B cell (primary cell): Measurements from ENCODE around the gene ACVR1. TPM values are rescaled to one million over a fixed set of nuclear protein-coding genes. Genes with fewer than 3 reads are reported as not detected.

Experiments
- ATAC-seq: fragments of 200-7000 bp; cut with Tn5 transposase; one replicate; pipeline ENCODE4 v1.10.0; 2021; ENCODE audit warnings: low read depth, mild to moderate bottlenecking, moderate number of reproducible peaks, moderate library complexity
- CTCF ChIA-PET: fragments of 350-600 bp; sonication (Branson Sonifier 250); formaldehyde crosslinking; loops from one replicate; lab custom pipeline; 2021; ENCODE audit warnings: antibody characterized with exemption, inconsistent platforms; lab: Charles Lee
- POLR2A ChIA-PET: fragments of 350-600 bp; sonication (Branson Sonifier 250); formaldehyde crosslinking; loops from one replicate; lab custom pipeline; 2021; ENCODE audit warnings: antibody characterized with exemption; lab: Charles Lee
- DNase-seq: peaks from one replicate; pipeline ENCODE4 v3.0.0; 2013
- H2AFZ ChIP-seq: 2 replicates; pipeline ENCODE4 v1.6.1; 2012; ENCODE audit warnings: mild to moderate bottlenecking, low read depth, low read length; ENCODE audit not compliant: insufficient read depth, poor library complexity, severe bottlenecking
- H3K27ac ChIP-seq, 2 donors: 1 replicate in 1 of 2; 2 replicates in 1 of 2; pipeline ENCODE4 v1.5.1; 2012 to 2013; ENCODE audit warnings: low read length in 2 of 2, mild to moderate bottlenecking in 2 of 2, moderate library complexity in 1 of 2
- H3K27me3 ChIP-seq, 4 experiments: fragments of 200-600 bp in 1 of 4; sonication (generic) in 1 of 4; replicated peaks in 1 of 4; 1 replicate in 2 of 4; 2 replicates in 2 of 4; pipeline versions ENCODE4 v1.6.1 to v1.7.0; 2013 to 2016; ENCODE audit warnings: low read length in 3 of 4, mild to moderate bottlenecking in 2 of 4, mixed read lengths in 1 of 4, moderate library complexity in 1 of 4; ENCODE audit not compliant: insufficient read depth in 4 of 4, control insufficient read depth in 3 of 4; ENCODE audit errors: control extremely low read depth in 1 of 4
- H3K36me3 ChIP-seq, 2 experiments: replicated peaks in 1 of 2; 1 replicate in 1 of 2; 2 replicates in 1 of 2; pipeline versions ENCODE4 v1.6.1 to v1.7.1; 2013; ENCODE audit warnings: low read length in 1 of 2; ENCODE audit not compliant: insufficient read depth in 2 of 2, control insufficient read depth in 1 of 2; ENCODE audit errors: control extremely low read depth in 1 of 2, extremely low read depth in 1 of 2
- H3K4me1 ChIP-seq, 2 donors: fragments of 200-600 bp in 1 of 2; sonication (generic) in 1 of 2; 1 replicate in 1 of 2; 2 replicates in 1 of 2; pipeline versions ENCODE4 v1.5.1 to v1.6.1; 2013 to 2017; ENCODE audit warnings: low read length in 2 of 2; ENCODE audit not compliant: control insufficient read depth in 2 of 2, insufficient read depth in 2 of 2
- H3K4me2 ChIP-seq: replicated peaks from 2 replicates; pipeline ENCODE3; 2012; ENCODE audit warnings: mild to moderate bottlenecking, low read depth, low read length; ENCODE audit not compliant: poor library complexity, severe bottlenecking
- H3K4me3 ChIP-seq, 5 experiments: fragments of 200-600 bp in 1 of 5; sonication (generic) in 1 of 5; 1 replicate in 3 of 5; 2 replicates in 2 of 5; pipeline versions ENCODE4 v1.5.1 to v1.7.0; 2011 to 2016; ENCODE audit warnings: low read length in 4 of 5, mild to moderate bottlenecking in 4 of 5, low read depth in 2 of 5, control low read depth in 1 of 5, moderate library complexity in 1 of 5; ENCODE audit not compliant: insufficient read depth in 1 of 5; ENCODE audit errors: control extremely low read depth in 1 of 5, extremely low read depth in 1 of 5
- H3K79me2 ChIP-seq: fragments of 200-600 bp; sonication (generic); one replicate; pipeline ENCODE4 v1.6.0; 2016; ENCODE audit warnings: low read length; ENCODE audit not compliant: control insufficient read depth, insufficient read depth
- H3K9ac ChIP-seq: fragments of 200-600 bp; sonication (generic); 2 replicates; pipeline ENCODE4 v1.6.1; 2017; ENCODE audit warnings: mild to moderate bottlenecking, low read length, moderate library complexity
- H3K9me3 ChIP-seq, 3 donors: one replicate each; pipeline versions ENCODE4 v1.6.1 to v1.7.1; 2013; ENCODE audit warnings: low read length in 2 of 3; ENCODE audit not compliant: control insufficient read depth in 2 of 3, insufficient read depth in 1 of 3; ENCODE audit errors: control extremely low read depth in 1 of 3
- H4K20me1 ChIP-seq: 2 replicates; pipeline ENCODE4 v1.6.0; 2012; ENCODE audit warnings: mild to moderate bottlenecking, low read length; ENCODE audit not compliant: insufficient read depth, control insufficient read depth, poor library complexity, severe bottlenecking
- H3K27ac Mint-ChIP-seq: one replicate; pipeline ENCODE4 v1.8.0; 2021; ENCODE audit warnings: mixed read lengths
- H3K27me3 Mint-ChIP-seq: one replicate; pipeline ENCODE4 v1.8.0; 2021; ENCODE audit warnings: mixed read lengths
- H3K4me1 Mint-ChIP-seq: one replicate; pipeline ENCODE4 v1.8.0; 2021; ENCODE audit warnings: mixed read lengths
- H3K4me3 Mint-ChIP-seq: one replicate; pipeline ENCODE4 v1.8.0; 2021; ENCODE audit warnings: mixed read lengths
- H3K9me3 Mint-ChIP-seq: one replicate; pipeline ENCODE4 v1.8.0; 2022; ENCODE audit warnings: mixed read lengths; ENCODE audit not compliant: insufficient read depth
- EZH2 ChIP-seq: IDR thresholded peaks from 2 replicates; pipeline ENCODE4 v1.6.1; 2012; ENCODE audit warnings: borderline replicate concordance, low read depth, mild to moderate bottlenecking, moderate library complexity, low read length; ENCODE audit not compliant: insufficient read depth, poor library complexity, severe bottlenecking
- WGBS: methylation state at CpG from one replicate; pipeline ENCODE4 v1.1.5; 2013; ENCODE audit warnings: missing lambda C conversion rate; ENCODE audit not compliant: insufficient coverage; 5-methylcytosine and 5-hydroxymethylcytosine counted together
- intact Hi-C: fragments of 100-400 bp; cut with micrococcal nuclease; formaldehyde crosslinking; loops from one replicate; pipeline ENCODE4 v1.10.0; 2022
- polyA plus RNA-seq: library from polyadenylated mRNA; depleted of rRNA; stranded (reverse); fragments of >200 nt; gene quantifications from 2 replicates; pipeline ENCODE4 v1.2.3, GENCODE V29; 2012
- total RNA-seq, 2 donors: library from RNA; stranded (reverse); fragments of 120-200 nt in 1 of 2; gene quantifications; 1 replicate in 1 of 2; 2 replicates in 1 of 2; pipeline versions ENCODE4 v1.2.3 to v1.2.4, GENCODE V29; 2013 to 2022
- TF ChIP-seq, protein P1 (sequence below): fragments of 200-600 bp; IDR thresholded peaks from one replicate; pipeline ENCODE4 v1.8.0; 2022; ENCODE audit warnings: antibody characterized with exemption, mild to moderate bottlenecking

Gene ACVR1
- total and polyA plus RNA-seq, 2 donors (not counting 1 experiment from before 2014, with no cell fraction given) = 3.7 to 11.7 TPM

DNA sequence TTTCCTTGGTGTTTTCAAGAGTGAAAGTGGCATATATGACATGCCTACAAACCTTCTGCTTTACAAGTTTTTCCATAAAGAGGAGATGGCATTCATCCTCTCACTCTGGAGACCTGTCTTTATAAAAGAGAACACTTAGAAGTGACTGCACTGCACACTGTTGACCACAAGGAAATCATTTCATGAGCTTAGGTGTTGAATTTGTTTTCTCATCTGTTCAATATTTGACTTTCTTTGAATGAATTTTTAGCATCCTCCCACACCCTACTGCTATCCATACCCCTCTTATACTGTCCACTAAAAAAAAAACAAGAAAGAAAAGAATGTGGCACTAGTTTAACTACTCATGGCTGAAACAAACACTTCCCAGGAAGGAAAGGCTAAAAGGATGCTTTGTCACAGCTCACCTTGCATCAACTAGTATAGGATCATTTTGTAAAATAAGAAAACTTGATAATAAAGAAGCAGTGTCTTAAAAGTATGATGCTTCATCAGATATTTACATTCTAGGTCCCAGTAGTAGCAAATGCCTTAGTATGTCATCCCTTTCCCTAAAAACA is 83.0 kb downstream of the ACVR1 start:
- no peak overlapping the region for H3K4me3 ChIP-seq
- no peaks in the 10 kb centered on the region for H4K20me1 ChIP-seq
- H3K4me2 ChIP-seq = no peak overlapping the region
- Mint-ChIP-seq H3K27ac (no peak overlapping the region), H3K4me1 (no peaks in the 10 kb centered on the region), H3K4me3 (no peak overlapping the region), H3K27me3 (no peaks in the 10 kb centered on the region), H3K9me3 (no peaks in the 10 kb centered on the region)
- TF ChIP-seq, protein P1, sequence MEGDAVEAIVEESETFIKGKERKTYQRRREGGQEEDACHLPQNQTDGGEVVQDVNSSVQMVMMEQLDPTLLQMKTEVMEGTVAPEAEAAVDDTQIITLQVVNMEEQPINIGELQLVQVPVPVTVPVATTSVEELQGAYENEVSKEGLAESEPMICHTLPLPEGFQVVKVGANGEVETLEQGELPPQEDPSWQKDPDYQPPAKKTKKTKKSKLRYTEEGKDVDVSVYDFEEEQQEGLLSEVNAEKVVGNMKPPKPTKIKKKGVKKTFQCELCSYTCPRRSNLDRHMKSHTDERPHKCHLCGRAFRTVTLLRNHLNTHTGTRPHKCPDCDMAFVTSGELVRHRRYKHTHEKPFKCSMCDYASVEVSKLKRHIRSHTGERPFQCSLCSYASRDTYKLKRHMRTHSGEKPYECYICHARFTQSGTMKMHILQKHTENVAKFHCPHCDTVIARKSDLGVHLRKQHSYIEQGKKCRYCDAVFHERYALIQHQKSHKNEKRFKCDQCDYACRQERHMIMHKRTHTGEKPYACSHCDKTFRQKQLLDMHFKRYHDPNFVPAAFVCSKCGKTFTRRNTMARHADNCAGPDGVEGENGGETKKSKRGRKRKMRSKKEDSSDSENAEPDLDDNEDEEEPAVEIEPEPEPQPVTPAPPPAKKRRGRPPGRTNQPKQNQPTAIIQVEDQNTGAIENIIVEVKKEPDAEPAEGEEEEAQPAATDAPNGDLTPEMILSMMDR = no peak
- TF ChIP-seq EZH2 = no peak
- ATAC-seq = no peak
- no peaks in the 10 kb centered on the region for H3K9me3 ChIP-seq
- CTCF ChIA-PET = no interaction called here
- no peaks in the 10 kb centered on the region for H3K27me3 ChIP-seq
- no peaks in the 10 kb centered on the region for H3K36me3 ChIP-seq
- POLR2A ChIA-PET = no interaction called here
- no peaks in the 10 kb centered on the region for H3K4me1 ChIP-seq
- no peak overlapping the region for H2AFZ ChIP-seq
- DNase-seq = no peak
- intact Hi-C loops = no loop called here
- H3K27ac ChIP-seq = no peak overlapping the region
- no peak overlapping the region for H3K9ac ChIP-seq
- no peaks in the 10 kb centered on the region for H3K79me2 ChIP-seq

DNA sequence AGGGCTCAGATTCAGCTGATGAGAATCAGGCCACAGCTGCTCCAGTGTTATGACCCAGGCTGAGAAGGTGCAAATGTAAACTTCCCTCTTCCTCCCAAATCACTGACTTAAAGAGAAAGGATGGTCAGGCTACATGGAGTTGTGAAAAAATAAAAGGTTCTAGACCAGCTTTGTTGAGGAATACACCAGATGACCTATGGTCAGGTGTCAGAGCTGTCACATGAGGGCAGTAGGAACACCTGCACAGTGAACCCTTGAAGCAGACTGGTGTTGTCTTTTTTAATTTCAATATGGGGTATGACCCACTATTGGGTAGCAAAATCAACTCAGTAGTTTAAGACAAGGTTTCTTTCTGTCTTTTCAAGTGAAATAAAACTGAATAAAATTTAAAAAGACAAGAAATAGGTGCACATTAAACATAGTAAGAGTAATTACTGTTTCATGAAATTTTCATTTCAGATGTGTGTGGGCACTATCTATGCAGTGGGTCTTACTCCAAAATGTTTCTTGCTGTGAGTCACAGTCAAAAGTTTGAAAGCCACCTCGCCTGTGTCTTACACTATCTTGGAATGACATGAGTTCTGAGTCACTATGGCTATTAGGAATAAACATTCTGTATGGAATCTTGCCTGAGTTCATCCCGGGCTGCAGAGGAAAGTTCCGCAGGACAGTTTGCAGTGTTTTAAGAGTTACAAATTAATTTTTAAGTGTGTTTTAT is 83.6 kb downstream of the ACVR1 start:
- ChIA-PET POLR2A (no interaction called here), CTCF (interaction anchor here (0.6 kb wide), 1 partner anchor 339 kb away, joined by 3 read pairs; no protein-coding TSS in a partner anchor)
- DNase-seq (no peak), ATAC-seq (no peak)
- Histone ChIP-seq H3K27me3 (no peaks in the 10 kb centered on the region), H3K9me3 (no peaks in the 10 kb centered on the region), H3K4me2 (no peak overlapping the region), H2AFZ (no peak overlapping the region), H3K4me3 (no peak overlapping the region), H3K36me3 (no peaks in the 10 kb centered on the region), H4K20me1 (no peaks in the 10 kb centered on the region), H3K27ac (no peak overlapping the region), H3K9ac (no peak overlapping the region), H3K4me1 (no peaks in the 10 kb centered on the region), H3K79me2 (no peaks in the 10 kb centered on the region)
- TF ChIP-seq EZH2 = no peak
- TF ChIP-seq, protein P1 = no peak
- 80% methylated on average over 1 of the region's 3 CpGs for WGBS
- Mint-ChIP-seq H3K27me3 (no peaks in the 10 kb centered on the region), H3K4me3 (no peak overlapping the region), H3K9me3 (no peaks in the 10 kb centered on the region), H3K4me1 (no peaks in the 10 kb centered on the region), H3K27ac (no peak overlapping the region)
- intact Hi-C loops = no loop called here
